Activated CD4-positive, alpha-beta T cell treated with anti-CD3 and anti-CD28 coated beads for 4 hours (primary cell): ENCODE data around the gene EPHX1.
"Not testable (repeated sequence)": the region's sequence is repeated elsewhere in the genome, so short reads cannot be mapped to it uniquely, and the experiment has no call there.

Experiments used
- DNase-seq, 2 donors: peaks; one replicate each; pipeline ENCODE4 v3.0.0-alpha.2; 2020

The EPHX1 gene

DNA sequence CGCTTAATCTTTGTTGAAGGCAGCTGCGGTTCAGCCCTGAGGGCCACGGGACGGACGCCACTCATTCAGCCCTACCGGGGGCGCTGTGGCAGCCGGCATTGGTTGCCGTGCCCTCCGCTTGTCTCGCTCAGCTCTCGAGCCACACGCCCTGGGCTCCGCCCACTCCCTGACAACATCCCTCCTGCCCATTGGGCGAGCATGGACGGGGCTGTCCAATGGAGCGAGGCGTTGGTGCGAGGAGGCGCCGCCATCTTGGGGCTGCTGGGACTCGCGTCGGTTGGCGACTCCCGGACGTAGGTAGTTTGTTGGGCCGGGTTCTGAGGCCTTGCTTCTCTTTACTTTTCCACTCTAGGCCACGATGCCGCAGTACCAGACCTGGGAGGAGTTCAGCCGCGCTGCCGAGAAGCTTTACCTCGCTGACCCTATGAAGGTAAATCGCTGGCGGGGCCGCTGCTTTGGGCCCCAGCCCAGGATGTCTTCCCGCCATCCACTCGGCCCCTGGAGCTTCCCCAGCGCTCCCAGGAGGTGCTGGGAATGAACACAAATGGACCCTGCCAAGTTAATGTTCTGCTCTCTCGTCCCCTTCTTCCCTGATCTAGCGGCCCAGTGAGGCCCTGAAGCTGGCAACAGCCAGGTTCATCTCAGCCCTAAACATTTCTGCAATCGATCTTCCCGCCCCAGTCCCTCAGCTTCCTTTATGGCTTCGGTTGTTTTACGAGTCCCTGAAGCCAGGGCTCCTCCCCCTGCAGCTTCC lies 32.2 kb upstream of the EPHX1 start, which contains the start of gene SRP9:
SRP9 (plus strand) TSS at position 244 of the 754 bp plus-strand sequence; CDS start at position 359, 115 bp downstream.
- peak; percentile 98 for DNase-seq

DNA sequence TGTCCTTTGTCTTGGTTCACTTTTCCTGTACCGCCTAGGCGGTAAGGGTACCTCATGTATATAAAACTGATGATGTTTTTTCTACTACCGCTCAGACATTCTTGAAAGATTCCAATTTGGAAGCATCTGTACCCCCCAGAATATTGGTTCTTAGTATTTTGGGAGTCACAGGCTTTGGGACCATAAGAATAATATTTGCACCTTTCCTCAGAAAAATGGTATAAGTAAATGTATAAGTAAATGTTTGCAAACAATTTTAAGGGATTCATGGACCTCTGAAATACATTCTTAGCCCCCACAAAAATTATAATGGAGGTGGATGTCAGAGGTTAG lies 31.6 kb upstream of the EPHX1 start:
- no peak for DNase-seq

GRCh38 chr1:225779165-225779564 lies 30.8 kb upstream of the EPHX1 start:
- DNase-seq: not testable (repeated sequence)

GRCh38 chr1:225780134-225780533 lies 29.8 kb upstream of the EPHX1 start:
- no peak for DNase-seq

- DNase-seq: no peak
Measured at GRCh38 chr1:225780630-225781029, 29.3 kb upstream of the EPHX1 start.

GRCh38 chr1:225789142-225789541 lies 20.8 kb upstream of the EPHX1 start:
- DNase-seq: not testable (repeated sequence)

GRCh38 chr1:225794954-225795353 lies 15.0 kb upstream of the EPHX1 start:
- no peak for DNase-seq

- not testable (repeated sequence) for DNase-seq
Measured at GRCh38 chr1:225796097-225796496, 13.8 kb upstream of the EPHX1 start.

- not testable (repeated sequence) for DNase-seq
Measured at GRCh38 chr1:225801146-225801545, 8.8 kb upstream of the EPHX1 start.

DNA sequence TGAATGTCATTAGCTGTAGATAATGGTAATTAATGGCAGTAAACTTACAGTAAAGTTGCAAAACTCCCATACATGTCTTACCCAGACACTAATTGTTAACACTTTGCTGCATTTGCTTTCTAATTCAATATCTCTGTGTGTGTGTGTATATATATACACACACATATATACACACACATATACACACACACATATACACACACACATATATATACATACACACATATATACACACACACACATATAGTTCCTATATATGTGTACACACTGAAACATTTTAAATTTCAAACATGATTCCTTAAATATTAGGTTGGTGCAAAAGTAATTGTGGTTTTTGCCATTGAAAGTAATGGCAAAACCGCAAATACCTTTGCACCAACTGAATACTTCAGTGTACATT lies 3.7 kb upstream of the EPHX1 start:
- no peak for DNase-seq

GRCh38 chr1:225806736-225807135 lies 3.2 kb upstream of the EPHX1 start:
- not testable (repeated sequence) for DNase-seq

- DNase-seq: no peak
Measured at GRCh38 chr1:225808136-225808535, 1.8 kb upstream of the EPHX1 start.

DNA sequence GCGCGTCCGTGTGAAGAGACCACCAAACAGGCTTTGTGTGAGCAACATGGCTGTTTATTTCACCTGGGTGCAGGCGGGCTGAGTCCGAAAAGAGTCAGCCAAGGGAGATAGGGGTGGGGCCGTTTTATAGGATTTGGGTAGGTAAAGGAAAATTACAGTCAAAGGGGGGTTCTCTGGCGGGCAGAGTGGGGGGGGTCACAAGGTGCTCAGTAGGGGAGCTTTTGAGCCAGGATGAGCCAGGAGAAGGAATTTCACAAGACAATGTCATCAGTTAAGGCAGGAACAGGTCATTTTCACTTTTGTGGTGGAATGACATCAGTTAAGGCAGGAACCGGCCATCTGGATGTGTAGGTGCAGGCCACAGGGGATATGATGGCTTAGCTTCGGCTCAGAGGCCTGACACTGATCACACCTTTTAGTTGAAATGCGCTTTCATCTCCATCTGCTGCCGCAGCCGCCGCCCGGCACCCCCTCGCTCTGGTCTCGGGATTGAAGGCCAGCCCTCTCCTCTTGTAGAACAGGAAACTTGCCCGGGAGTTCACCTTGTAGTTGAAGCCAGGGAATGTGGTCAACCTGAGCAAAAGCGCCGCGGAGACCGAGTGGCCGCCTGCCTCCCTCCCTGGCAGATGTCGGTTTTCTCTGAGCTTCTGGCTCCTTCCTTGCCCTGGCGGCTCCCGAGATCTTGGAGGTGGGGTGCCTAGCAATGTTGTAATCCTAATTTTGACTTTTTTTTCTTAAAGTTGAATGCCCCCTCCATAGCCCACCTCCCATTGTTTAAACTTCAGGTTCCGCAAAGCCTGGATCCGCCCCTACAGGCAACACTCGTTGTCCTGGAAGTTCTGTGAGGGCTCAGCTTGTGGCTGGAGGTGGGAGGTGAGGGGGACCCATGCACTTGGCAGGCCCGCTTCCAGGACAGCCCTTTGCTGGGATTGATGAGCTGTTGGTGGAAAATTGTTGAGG lies 935 bp downstream of the EPHX1 start:
- DNase-seq: not testable (repeated sequence)

- no peak for DNase-seq
Measured at GRCh38 chr1:225811622-225812487, 1.9 kb downstream of the EPHX1 start.

- DNase-seq: no peak
Measured at GRCh38 chr1:225812488-225813213, 2.7 kb downstream of the EPHX1 start.

DNA sequence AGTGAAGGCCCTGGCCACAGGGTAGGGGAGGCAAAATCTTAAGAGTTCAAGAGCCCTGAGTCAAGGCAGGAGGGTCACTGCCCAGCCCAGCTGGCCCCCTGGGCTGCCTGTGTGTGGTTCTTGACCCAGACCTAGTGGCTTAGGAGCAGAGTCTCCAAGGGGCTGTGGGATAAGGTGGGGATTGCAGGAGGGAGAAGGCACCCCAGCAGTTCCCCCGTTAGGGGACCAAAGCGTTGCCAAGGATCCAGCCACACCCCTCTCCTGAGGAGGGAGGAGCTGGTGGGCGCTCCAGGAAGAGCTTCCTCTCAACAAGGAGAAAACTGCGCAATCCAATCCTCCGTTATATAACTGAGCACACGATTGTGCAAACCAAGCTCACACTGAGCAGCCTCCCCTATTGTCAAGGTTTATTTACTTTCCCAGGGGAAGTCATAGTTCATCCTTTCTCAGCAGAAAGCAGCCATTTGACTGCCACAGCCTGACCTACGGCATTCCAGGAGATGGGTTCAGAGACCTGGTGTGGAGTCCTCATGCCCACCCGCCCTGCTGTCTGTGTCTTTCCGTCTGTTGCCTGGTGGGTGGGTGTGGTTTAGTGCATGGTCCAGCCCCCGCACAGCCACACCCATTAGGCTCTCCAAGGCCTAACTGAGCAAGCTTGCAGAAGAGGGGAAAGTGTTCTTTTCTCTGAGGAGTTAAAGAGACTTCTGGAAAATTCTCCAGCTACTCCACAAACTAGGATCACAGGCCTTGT lies 3.5 kb downstream of the EPHX1 start:
- no peak for DNase-seq

DNA sequence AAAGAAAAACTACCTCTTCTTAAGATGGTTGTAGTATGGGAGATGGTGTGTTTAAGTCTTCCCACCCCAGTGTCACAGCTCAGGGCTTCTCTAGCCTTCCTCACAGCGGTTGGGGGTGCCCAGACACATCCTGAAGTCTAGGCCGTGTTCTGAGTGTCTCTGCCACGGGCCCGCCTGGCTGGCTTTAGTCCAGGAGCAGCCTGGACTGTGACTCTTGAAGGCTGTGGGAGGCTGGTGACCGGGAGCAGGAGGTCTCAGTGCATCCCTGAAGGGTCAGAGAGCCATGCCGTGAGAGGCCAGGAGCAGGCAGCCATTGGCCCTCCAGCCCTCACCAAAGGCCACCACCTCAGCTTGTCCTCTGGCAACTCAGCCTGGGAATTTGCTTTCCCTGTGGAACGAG lies 4.5 kb downstream of the EPHX1 start:
- no peak for DNase-seq

DNA sequence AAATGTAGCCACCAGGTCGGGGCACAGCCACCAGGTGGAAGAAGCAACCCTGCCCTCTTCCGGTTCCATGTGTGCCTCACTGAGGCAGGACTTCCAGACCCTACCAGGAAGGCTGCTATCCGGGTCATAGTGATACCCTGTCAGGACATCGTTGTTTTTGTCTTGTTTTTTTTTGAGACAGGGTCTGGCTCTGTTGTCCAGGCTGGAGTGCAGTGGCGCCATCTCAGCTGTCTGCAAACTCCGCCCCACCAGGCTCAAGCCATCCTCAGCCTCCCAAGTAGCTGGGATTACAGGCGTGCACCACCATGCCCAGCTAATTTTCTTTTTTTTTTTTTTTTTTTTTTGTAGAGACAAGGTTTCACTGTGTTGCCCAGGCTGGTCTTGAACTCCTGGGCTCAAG lies 5.2 kb downstream of the EPHX1 start:
- not testable (repeated sequence) for DNase-seq

GRCh38 chr1:225815526-225816178 lies 5.7 kb downstream of the EPHX1 start:
- no peak for DNase-seq

DNA sequence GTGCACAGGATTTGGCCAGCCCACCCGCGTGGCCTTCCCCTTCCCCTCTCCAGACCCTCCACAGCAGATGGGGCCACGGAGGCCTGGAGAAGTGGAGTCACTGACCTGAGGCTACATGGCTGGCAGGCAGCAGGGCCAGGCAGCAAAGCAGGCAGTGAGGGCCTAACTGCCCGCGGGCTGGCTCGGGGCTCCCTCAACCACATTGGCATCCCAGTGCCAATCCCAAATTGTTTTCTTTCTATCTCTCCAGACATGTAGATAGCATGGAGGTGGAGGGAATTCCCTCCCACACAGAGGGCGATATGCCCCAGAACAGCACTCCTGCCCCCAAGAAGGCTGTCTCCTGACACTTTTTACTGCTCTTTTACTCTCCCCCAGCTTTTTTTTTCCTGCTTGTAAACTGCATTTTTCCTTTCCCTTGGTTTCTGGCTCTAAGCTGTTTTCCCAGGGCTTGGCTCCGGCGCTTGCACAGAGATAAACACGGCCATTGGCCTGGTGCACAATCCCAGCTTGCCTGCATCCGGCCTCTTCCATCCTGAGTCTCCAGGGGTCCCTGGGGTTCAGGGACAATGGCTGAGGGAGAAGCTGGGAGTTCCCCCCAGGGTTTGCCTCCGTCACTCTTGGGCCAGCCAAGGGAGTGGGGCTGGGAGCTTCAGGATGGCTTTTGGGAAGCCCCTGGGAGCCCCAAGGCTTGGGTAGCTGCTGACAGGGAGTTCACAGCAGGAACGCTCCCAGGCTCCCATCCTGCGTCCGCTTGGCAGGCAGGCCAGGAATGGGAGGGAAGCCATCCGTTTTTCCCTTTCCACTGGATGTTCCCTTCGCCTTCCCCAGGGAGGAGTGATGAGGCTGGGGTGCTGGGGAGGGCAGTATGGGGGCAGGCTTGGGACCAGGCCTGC lies 7.0 kb downstream of the EPHX1 start:
- DNase-seq: no peak
